HepG2 (cell line): ENCODE data around the gene TTC23L. TPM values are rescaled to one million over a fixed set of nuclear protein-coding genes. Genes with fewer than 3 reads are reported as not detected.

ENCODE experiments used
- ATAC-seq: fragments of 200-7000 bp; cut with Tn5 transposase; 3 replicates; pipeline ENCODE4 v1.9.1; 2020; ENCODE audit warnings: mild to moderate bottlenecking, moderate library complexity
- BruUV-seq: library from RNA; stranded (reverse); fragments of 400-500 nt; replicated peaks from 2 replicates; lab custom pipeline; 2021; lab: Mats Ljungman, UMichigan
- CTCF ChIA-PET: fragments of 300-600 bp; formaldehyde crosslinking; extraction: SDS; loops from one replicate; lab custom pipeline; 2021; ENCODE audit warnings: low total read pairs, inconsistent platforms, low intra/inter-chr PET ratio; lab: Yijun Ruan, JAX
- POLR2A ChIA-PET: fragments of 350-600 bp; sonication (Branson Sonifier 250); formaldehyde crosslinking; loops from one replicate; lab custom pipeline; 2020; ENCODE audit warnings: antibody characterized with exemption, inconsistent platforms; lab: Yijun Ruan, JAX
- DNase-seq: peaks from one replicate; pipeline ENCODE4 v3.0.0-alpha.2; 2015; ENCODE audit warnings: low spot score
- FAIRE-seq: peaks from 3 replicates; lab custom pipeline; 2011; peaks lifted over from hg19 to GRCh38; lab: Jason Lieb, UNC
- H2AFZ ChIP-seq: one replicate; pipeline ENCODE4 v1.6.1; 2011; ENCODE audit warnings: low read length, inconsistent platforms
- H3K27ac ChIP-seq: fragments of 300-600 bp; 3 replicates; pipeline ENCODE4 v1.8.0; 2011; ENCODE audit warnings: mixed run types, mild to moderate bottlenecking, mixed read lengths, low read length, inconsistent platforms; ENCODE audit not compliant: insufficient read depth; ENCODE audit errors: extremely low read length
- H3K27me3 ChIP-seq, 2 experiments: fragments of 200-600 bp in 1 of 2; 2 replicates in 1 of 2; 3 replicates in 1 of 2; pipeline versions ENCODE4 v1.6.0 to v1.8.0; 2011; ENCODE audit warnings: low read length in 2 of 2, mild to moderate bottlenecking in 2 of 2, moderate library complexity in 2 of 2, inconsistent platforms in 1 of 2; ENCODE audit not compliant: insufficient read depth in 2 of 2, control insufficient read depth in 1 of 2
- H3K36me3 ChIP-seq, 2 experiments: fragments of 200-600 bp in 1 of 2; replicated peaks in 1 of 2; 2 replicates in 1 of 2; 3 replicates in 1 of 2; pipeline versions ENCODE4 v1.5.1 to v1.8.0; 2011; ENCODE audit warnings: low read length in 2 of 2, inconsistent platforms in 1 of 2; ENCODE audit not compliant: insufficient read depth in 2 of 2, control insufficient read depth in 1 of 2
- H3K4me1 ChIP-seq: 2 replicates; pipeline ENCODE4 v1.5.1; 2012; ENCODE audit warnings: low read length, inconsistent platforms; ENCODE audit not compliant: insufficient read depth
- H3K4me2 ChIP-seq: 2 replicates; pipeline ENCODE4 v1.6.0; 2011; ENCODE audit warnings: low read depth, low read length, inconsistent platforms
- H3K4me3 ChIP-seq, 3 experiments: fragments of 200-600 bp in 1 of 3; sonication (generic), shearing (Covaris generic) in 1 of 3; replicated peaks in 1 of 3; 2 replicates each; pipeline ENCODE4 v1.5.1; 2011 to 2016; ENCODE audit warnings: low read length in 3 of 3, inconsistent platforms in 2 of 3, low read depth in 2 of 3, mild to moderate bottlenecking in 2 of 3, control low read depth in 1 of 3, mixed read lengths in 1 of 3; ENCODE audit not compliant: insufficient read depth in 1 of 3
- H3K79me2 ChIP-seq: one replicate; pipeline ENCODE4 v1.6.1; 2011; ENCODE audit warnings: low read length, inconsistent platforms; ENCODE audit not compliant: insufficient read depth
- H3K9ac ChIP-seq: 2 replicates; pipeline ENCODE4 v1.6.0; 2011; ENCODE audit warnings: mild to moderate bottlenecking, low read depth, low read length, inconsistent platforms; ENCODE audit not compliant: insufficient read depth
- H3K9me3 ChIP-seq: 2 replicates; pipeline ENCODE4 v1.5.1; 2012; ENCODE audit warnings: mild to moderate bottlenecking, low read length
- H4K20me1 ChIP-seq: 2 replicates; pipeline ENCODE4 v1.6.0; 2011; ENCODE audit warnings: inconsistent platforms, mild to moderate bottlenecking, low read length, moderate library complexity; ENCODE audit not compliant: insufficient read depth
- ARNTL ChIP-seq: sonication (generic); formaldehyde crosslinking; IDR thresholded peaks from 2 replicates; pipeline ENCODE4 v1.4.0; 2020; ENCODE audit warnings: mild to moderate bottlenecking, missing genetic modification reagents
- ATF3 ChIP-seq: sonication (generic); formaldehyde crosslinking; IDR thresholded peaks from 2 replicates; pipeline ENCODE4 v1.4.0; 2020; ENCODE audit warnings: missing genetic modification reagents
- CENPBD1 ChIP-seq: sonication (generic); formaldehyde crosslinking; IDR thresholded peaks from 2 replicates; pipeline ENCODE4 v1.8.0; 2022; ENCODE audit warnings: missing genetic modification reagents, low read depth, mild to moderate bottlenecking, borderline replicate concordance
- DR1 ChIP-seq: sonication (generic); formaldehyde crosslinking; IDR thresholded peaks from 2 replicates; pipeline ENCODE4 v1.8.0; 2021; ENCODE audit warnings: mild to moderate bottlenecking, missing genetic modification reagents, inconsistent platforms
- ELF1 ChIP-seq: sonication (generic); formaldehyde crosslinking; IDR thresholded peaks from 2 replicates; pipeline ENCODE4 v1.4.0; 2020; ENCODE audit warnings: missing genetic modification reagents
- NFATC3 ChIP-seq: sonication (generic); formaldehyde crosslinking; IDR thresholded peaks from 2 replicates; pipeline ENCODE4 v1.5.1; 2020; ENCODE audit warnings: mild to moderate bottlenecking, missing genetic modification reagents
- PAX8 ChIP-seq: sonication (generic); formaldehyde crosslinking; IDR thresholded peaks from 2 replicates; pipeline ENCODE4 v1.8.0; 2022; ENCODE audit warnings: mild to moderate bottlenecking, missing genetic modification reagents, borderline replicate concordance
- RARG ChIP-seq: sonication (generic); formaldehyde crosslinking; IDR thresholded peaks from 2 replicates; pipeline ENCODE4 v1.4.0; 2020; ENCODE audit warnings: low read depth, mild to moderate bottlenecking, missing genetic modification reagents
- TRIM22 ChIP-seq: fragments of 450-650 bp; IDR thresholded peaks from 2 replicates; pipeline ENCODE4 v1.6.1; 2017
- ZBTB46 ChIP-seq: sonication (generic); formaldehyde crosslinking; IDR thresholded peaks from 2 replicates; pipeline ENCODE4 v1.4.0; 2020; ENCODE audit warnings: mild to moderate bottlenecking, missing genetic modification reagents, borderline replicate concordance
- ZFY ChIP-seq: sonication (generic); formaldehyde crosslinking; IDR thresholded peaks from 2 replicates; pipeline ENCODE4 v1.4.0; 2020; ENCODE audit warnings: missing genetic modification reagents
- ZNF180 ChIP-seq: sonication (generic); formaldehyde crosslinking; IDR thresholded peaks from 2 replicates; pipeline ENCODE4 v1.4.0; 2020; ENCODE audit warnings: low read depth, missing genetic modification reagents, borderline replicate concordance
- ZNF225 ChIP-seq: sonication (generic); formaldehyde crosslinking; IDR thresholded peaks from 2 replicates; pipeline ENCODE4 v1.4.0; 2020; ENCODE audit warnings: mild to moderate bottlenecking, missing genetic modification reagents
- ZNF264 ChIP-seq: sonication (generic); formaldehyde crosslinking; IDR thresholded peaks from 2 replicates; pipeline ENCODE4 v1.4.0; 2020; ENCODE audit warnings: missing genetic modification reagents
- ZNF44 ChIP-seq: sonication (generic); formaldehyde crosslinking; IDR thresholded peaks from 2 replicates; pipeline ENCODE4 v1.5.1; 2020; ENCODE audit warnings: mild to moderate bottlenecking, missing genetic modification reagents
- ZNF572 ChIP-seq: sonication (generic); formaldehyde crosslinking; IDR thresholded peaks from 2 replicates; pipeline ENCODE4 v1.5.1; 2020; ENCODE audit warnings: mild to moderate bottlenecking, missing genetic modification reagents
- ZNF724P ChIP-seq: sonication (generic); formaldehyde crosslinking; IDR thresholded peaks from 2 replicates; pipeline ENCODE4 v1.8.0; 2022; ENCODE audit warnings: missing genetic modification reagents, borderline replicate concordance
- ZNF816 ChIP-seq: sonication (generic); formaldehyde crosslinking; IDR thresholded peaks from 2 replicates; pipeline ENCODE4 v1.8.0; 2022; ENCODE audit warnings: missing genetic modification reagents, mild to moderate bottlenecking, borderline replicate concordance
- WGBS: methylation state at CpG from one replicate; pipeline ENCODE4 v1.1.6; 2017; ENCODE audit warnings: low lambda C conversion rate; 5-methylcytosine and 5-hydroxymethylcytosine counted together
- in situ Hi-C: cut with HindIII; loops from 2 replicates; pipeline ENCODE4 v1.10.0; 2017; ENCODE audit warnings: low pct_unique_long_range_greater_than_20kb; ENCODE audit not compliant: extremely low pct_ligation_motif_present
- intact Hi-C: fragments of 100-400 bp; cut with micrococcal nuclease; formaldehyde crosslinking; loops from one replicate; pipeline ENCODE4 v1.10.0; 2022; ENCODE audit not compliant: unreplicated experiment
- polyA plus RNA-seq, 8 experiments: library from polyadenylated mRNA; depleted of rRNA in 3 of 8; stranded (reverse) in 7 of 8; unstranded in 1 of 8; fragments of >200 nt; fragmentation: Illumina TruSeq in 4 of 8; extraction: Trizol in 4 of 8; gene quantifications; 2 replicates each; pipeline versions ENCODE4 v1.2.1 to v1.2.3, GENCODE V29; 2011 to 2016; ENCODE audit warnings: low read depth in 4 of 8, missing spikeins in 1 of 8, mixed read lengths in 1 of 8; ENCODE audit not compliant: insufficient read depth in 1 of 8
- total RNA-seq, 5 experiments: library from RNA; depleted of rRNA; stranded (reverse); fragments of >200 nt; fragmentation: Illumina TruSeq; extraction: Trizol; gene quantifications; 2 replicates each; pipeline ENCODE4 v1.2.3, GENCODE V29; 2016; ENCODE audit warnings: low read depth in 1 of 5
- TF ChIP-seq, protein P1 (sequence below): sonication (generic); formaldehyde crosslinking; IDR thresholded peaks from 2 replicates; pipeline ENCODE4 v1.4.0; 2020; ENCODE audit warnings: missing genetic modification reagents, borderline replicate concordance

TTC23L gene
- total and polyA plus RNA-seq, 2 of the 13 experiments (the other 11 are each of a cell fraction or from before 2014, with no cell fraction given), result 0.37 to 1.4 TPM

DNA sequence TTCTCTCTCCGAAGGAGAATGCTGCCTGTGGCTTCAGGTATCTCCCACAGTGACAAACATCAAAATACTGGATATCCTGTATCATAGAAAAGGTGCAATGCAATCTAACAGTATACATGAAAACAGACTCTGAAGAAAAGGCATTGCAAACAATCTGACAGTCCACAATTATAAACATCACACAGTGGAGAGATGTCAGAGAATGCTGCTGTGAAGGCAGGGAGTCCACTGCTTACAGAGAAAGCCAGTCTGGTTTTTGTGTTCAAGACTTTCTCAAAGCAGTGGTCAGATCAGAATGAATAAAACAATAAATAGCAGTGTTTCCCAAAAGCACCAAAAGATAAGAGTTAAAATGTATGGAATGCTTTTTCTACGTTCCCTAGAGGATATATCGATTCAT is 28.7 kb downstream of the TTC23L start (continued):
- TF ChIP-seq ATF3 (CRISPR knock-in tag), result no peak
- TF ChIP-seq CENPBD1 (CRISPR knock-in tag), result no peak
- no peak for TF ChIP-seq ZNF724P (CRISPR knock-in tag)
- no peak for TF ChIP-seq ZBTB46

GRCh38 chr5:34868791-34869190 is 29.8 kb downstream of the TTC23L start:
- 100% methylated on average over 1 of the region's 1 CpG for WGBS
- no peak for ATAC-seq
- FAIRE-seq, result no peak
- CTCF ChIA-PET, result no interaction called here
- H3K9me3 ChIP-seq, result no peaks in the 10 kb centered on the region
- no peak for DNase-seq
- H3K4me3 ChIP-seq, result no peak overlapping the region
- no peaks in the 10 kb centered on the region for H3K27me3 ChIP-seq
- H3K36me3 ChIP-seq, result no peaks in the 10 kb centered on the region
- no peak overlapping the region for H3K9ac ChIP-seq
- H2AFZ ChIP-seq, result no peak overlapping the region
- no peaks in the 10 kb centered on the region for H4K20me1 ChIP-seq
- BruUV-seq, result no TSS peak
- intact Hi-C loops, result no loop called here
- in situ Hi-C loops, result no loop called here
- peaks cover 46% of the 10 kb centered on the region for H3K4me1 ChIP-seq
- H3K79me2 ChIP-seq, result no peaks in the 10 kb centered on the region
- H3K27ac ChIP-seq, result no peak overlapping the region
- H3K4me2 ChIP-seq, result no peak overlapping the region
- POLR2A ChIA-PET, result no interaction called here
- TF ChIP-seq ZNF180 (CRISPR knock-in tag), result no peak
- no peak for TF ChIP-seq TRIM22
- no peak for TF ChIP-seq PAX8
- TF ChIP-seq ELF1 (CRISPR knock-in tag), result no peak
- no peak for TF ChIP-seq ZFY (CRISPR knock-in tag)
- no peak for TF ChIP-seq ZNF44 (CRISPR knock-in tag)
- TF ChIP-seq, protein P1, sequence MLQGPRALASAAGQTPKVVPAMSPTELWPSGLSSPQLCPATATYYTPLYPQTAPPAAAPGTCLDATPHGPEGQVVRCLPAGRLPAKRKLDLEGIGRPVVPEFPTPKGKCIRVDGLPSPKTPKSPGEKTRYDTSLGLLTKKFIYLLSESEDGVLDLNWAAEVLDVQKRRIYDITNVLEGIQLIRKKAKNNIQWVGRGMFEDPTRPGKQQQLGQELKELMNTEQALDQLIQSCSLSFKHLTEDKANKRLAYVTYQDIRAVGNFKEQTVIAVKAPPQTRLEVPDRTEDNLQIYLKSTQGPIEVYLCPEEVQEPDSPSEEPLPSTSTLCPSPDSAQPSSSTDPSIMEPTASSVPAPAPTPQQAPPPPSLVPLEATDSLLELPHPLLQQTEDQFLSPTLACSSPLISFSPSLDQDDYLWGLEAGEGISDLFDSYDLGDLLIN (CRISPR knock-in tag), result no peak
- no peak for TF ChIP-seq RARG (CRISPR knock-in tag)
- no peak for TF ChIP-seq ZNF264 (CRISPR knock-in tag)
- no peak for TF ChIP-seq ZNF225 (CRISPR knock-in tag)
- TF ChIP-seq ARNTL (CRISPR knock-in tag), result no peak
- TF ChIP-seq ZNF816 (CRISPR knock-in tag), result no peak
- TF ChIP-seq ZNF572 (CRISPR knock-in tag), result no peak
- TF ChIP-seq NFATC3 (CRISPR knock-in tag), result no peak
- no peak for TF ChIP-seq DR1 (CRISPR knock-in tag)
